GM23338 (cell line): Measurements from ENCODE around the gene CTAGE1. TPM values are rescaled to one million over a fixed set of nuclear protein-coding genes. Genes with fewer than 3 reads are reported as not detected.

Experiments used
- ATAC-seq: fragments of 200-7000 bp; cut with Tn5 transposase; 3 replicates; pipeline ENCODE4 v1.9.1; 2020
- DNase-seq: peaks from one replicate; pipeline ENCODE4 v3.0.0-alpha.2; 2015; ENCODE audit warnings: low spot score
- H2AFZ ChIP-seq: fragments of 200-600 bp; sonication (generic); 2 replicates; pipeline ENCODE4 v1.8.0; 2016; ENCODE audit warnings: antibody characterized with exemption, mild to moderate bottlenecking, moderate library complexity
- H3F3A ChIP-seq: fragments of 200-600 bp; sonication (generic); replicated peaks from 2 replicates; pipeline ENCODE4 v1.8.0; 2017; ENCODE audit warnings: antibody characterized with exemption, mixed run types, low read depth
- H3K27ac ChIP-seq: fragments of 200-600 bp; sonication (generic); 2 replicates; pipeline ENCODE4 v1.6.1; 2016; ENCODE audit warnings: low read depth
- H3K27me3 ChIP-seq: fragments of 200-600 bp; sonication (generic); 2 replicates; pipeline ENCODE4 v1.8.0; 2016; ENCODE audit warnings: mild to moderate bottlenecking, mixed run types, moderate library complexity; ENCODE audit not compliant: insufficient read depth
- H3K36me3 ChIP-seq: fragments of 200-600 bp; sonication (generic); 2 replicates; pipeline ENCODE4 v1.8.0; 2016; ENCODE audit warnings: mild to moderate bottlenecking; ENCODE audit not compliant: insufficient read depth
- H3K4me1 ChIP-seq: fragments of 200-600 bp; sonication (generic); 2 replicates; pipeline ENCODE4 v1.8.0; 2016; ENCODE audit warnings: mild to moderate bottlenecking, moderate library complexity; ENCODE audit not compliant: insufficient read depth
- H3K4me2 ChIP-seq: fragments of 200-600 bp; sonication (generic); 2 replicates; pipeline ENCODE4 v1.7.1; 2017; ENCODE audit warnings: mixed run types
- H3K4me3 ChIP-seq: fragments of 200-600 bp; sonication (generic); 2 replicates; pipeline ENCODE4 v1.6.1; 2016; ENCODE audit warnings: mixed run types
- H3K79me2 ChIP-seq: fragments of 200-600 bp; sonication (generic); replicated peaks from 2 replicates; pipeline ENCODE4 v1.8.0; 2017; ENCODE audit warnings: mild to moderate bottlenecking; ENCODE audit not compliant: insufficient read depth
- H3K9me2 ChIP-seq: fragments of 200-600 bp; sonication (generic); 2 replicates; pipeline ENCODE4 v1.8.0; 2017; ENCODE audit not compliant: insufficient read depth
- H4K20me1 ChIP-seq: fragments of 200-600 bp; sonication (generic); replicated peaks from 2 replicates; pipeline ENCODE4 v1.8.0; 2017; ENCODE audit warnings: mild to moderate bottlenecking; ENCODE audit not compliant: insufficient read depth
- H3K27ac Mint-ChIP-seq: 2 replicates; pipeline ENCODE4 v1.8.0; 2020; ENCODE audit warnings: inconsistent platforms, mild to moderate bottlenecking, moderate library complexity, mixed read lengths
- H3K27me3 Mint-ChIP-seq: 3 replicates; pipeline ENCODE4 v1.8.0; 2022; ENCODE audit warnings: low read depth, mild to moderate bottlenecking, moderate library complexity, mixed read lengths, inconsistent platforms; ENCODE audit not compliant: insufficient read depth, poor library complexity
- H3K36me3 Mint-ChIP-seq: 3 replicates; pipeline ENCODE4 v1.8.0; 2021; ENCODE audit warnings: low read depth, mild to moderate bottlenecking, inconsistent platforms, moderate library complexity, mixed read lengths
- H3K4me1 Mint-ChIP-seq: 3 replicates; pipeline ENCODE4 v1.8.0; 2020; ENCODE audit warnings: mild to moderate bottlenecking, inconsistent platforms, mixed read lengths
- H3K4me3 Mint-ChIP-seq: 3 replicates; pipeline ENCODE4 v1.8.0; 2021; ENCODE audit warnings: moderate library complexity, mild to moderate bottlenecking, inconsistent platforms, mixed read lengths
- H3K9me3 Mint-ChIP-seq: 3 replicates; pipeline ENCODE4 v1.8.0; 2020; ENCODE audit warnings: moderate library complexity, mild to moderate bottlenecking, inconsistent platforms, mixed read lengths
- CREB1 ChIP-seq: fragments of 250-450 bp; sonication (Bioruptor Pico); IDR thresholded peaks from 2 replicates; pipeline ENCODE4 v1.5.0; 2020; ENCODE audit warnings: low read depth, mild to moderate bottlenecking, moderate library complexity
- EZH2 ChIP-seq: fragments of 200-600 bp; sonication (generic); IDR thresholded peaks from one replicate; pipeline ENCODE4 v1.8.0; 2017; ENCODE audit warnings: antibody characterized with exemption, mild to moderate bottlenecking, low read depth; ENCODE audit not compliant: unreplicated experiment
- EZH2phosphoT487 ChIP-seq: fragments of 200-600 bp; sonication (generic); IDR thresholded peaks from one replicate; pipeline ENCODE4 v1.8.1; 2018; ENCODE audit warnings: antibody characterized with exemption; ENCODE audit not compliant: unreplicated experiment
- NANOG ChIP-seq: IDR thresholded peaks from 2 replicates; pipeline ENCODE4 v1.6.1; 2016; ENCODE audit warnings: antibody characterized with exemption, borderline replicate concordance
- STAT1 ChIP-seq: IDR thresholded peaks from one replicate; pipeline ENCODE4 v1.6.1; 2016; ENCODE audit warnings: antibody characterized with exemption; ENCODE audit not compliant: unreplicated experiment
- ZNF114 ChIP-seq: fragments of 250-450 bp; sonication (Bioruptor Pico); IDR thresholded peaks from 2 replicates; pipeline ENCODE4 v1.5.0; 2020; ENCODE audit warnings: mild to moderate bottlenecking, moderate library complexity
- ZNF331 ChIP-seq: fragments of 250-450 bp; sonication (Bioruptor Pico); IDR thresholded peaks from 2 replicates; pipeline ENCODE4 v1.5.0; 2020; ENCODE audit warnings: low read depth, mild to moderate bottlenecking, moderate library complexity
- ZNF462 ChIP-seq: fragments of 250-450 bp; sonication (Bioruptor Pico); IDR thresholded peaks from 2 replicates; pipeline ENCODE4 v1.5.0; 2020; ENCODE audit warnings: mild to moderate bottlenecking, moderate library complexity
- polyA plus RNA-seq: library from polyadenylated mRNA; unstranded; fragments of >200 nt; fragmentation: Nextera tagmentation; extraction: Ambion mirVana; gene quantifications from 2 replicates; pipeline ENCODE4 v1.2.1, GENCODE V29; 2016
- total RNA-seq: library from RNA; depleted of rRNA; stranded (reverse); fragments of >200 nt; shearing (Covaris generic); gene quantifications from 2 replicates; pipeline ENCODE4 v1.2.3, GENCODE V29; 2014
- TF ChIP-seq, protein P1 (sequence below), 2 experiments: fragments of 200-600 bp in 1 of 2; sonication (generic) in 1 of 2; conservative IDR thresholded peaks; 2 replicates each; pipeline versions ENCODE4 v1.5.1 to v1.6.1; 2016 to 2017; ENCODE audit warnings: antibody characterized with exemption in 2 of 2, low read depth in 2 of 2, mild to moderate bottlenecking in 2 of 2, moderate library complexity in 1 of 2
- TF ChIP-seq, protein P2 (sequence below): IDR thresholded peaks from 2 replicates; pipeline ENCODE4 v1.6.1; 2016; ENCODE audit warnings: antibody characterized with exemption

CTAGE1 gene
- total and polyA plus RNA-seq, 2 experiments from 2014 or later, result 0.03 to 0.06 TPM

- H3K4me1 ChIP-seq, result no peaks in the 10 kb centered on the region
- no peak overlapping the region for H3K4me3 ChIP-seq
- 0 out of 2 replicates have a peak, but pooled peaks cover 4% of the 10 kb centered on the region for H3K27me3 ChIP-seq
- Mint-ChIP-seq H3K36me3 (no peaks in the 10 kb centered on the region), H3K4me1 (no peaks in the 10 kb centered on the region), H3K4me3 (no peak overlapping the region), H3K27ac (no peak overlapping the region), H3K9me3 (no peaks in the 10 kb centered on the region), H3K27me3 (peaks cover 3% of the 10 kb centered on the region)
- no peak overlapping the region for H3K4me2 ChIP-seq
- no peak overlapping the region for H2AFZ ChIP-seq
- DNase-seq (no peak), ATAC-seq (no peak)
- H3F3A ChIP-seq, result no peaks in the 10 kb centered on the region
- H3K36me3 ChIP-seq, result no peaks in the 10 kb centered on the region
- no peak overlapping the region for H3K27ac ChIP-seq
- no peaks in the 10 kb centered on the region for H4K20me1 ChIP-seq
- H3K79me2 ChIP-seq, result no peaks in the 10 kb centered on the region
- TF ChIP-seq, protein P1, sequence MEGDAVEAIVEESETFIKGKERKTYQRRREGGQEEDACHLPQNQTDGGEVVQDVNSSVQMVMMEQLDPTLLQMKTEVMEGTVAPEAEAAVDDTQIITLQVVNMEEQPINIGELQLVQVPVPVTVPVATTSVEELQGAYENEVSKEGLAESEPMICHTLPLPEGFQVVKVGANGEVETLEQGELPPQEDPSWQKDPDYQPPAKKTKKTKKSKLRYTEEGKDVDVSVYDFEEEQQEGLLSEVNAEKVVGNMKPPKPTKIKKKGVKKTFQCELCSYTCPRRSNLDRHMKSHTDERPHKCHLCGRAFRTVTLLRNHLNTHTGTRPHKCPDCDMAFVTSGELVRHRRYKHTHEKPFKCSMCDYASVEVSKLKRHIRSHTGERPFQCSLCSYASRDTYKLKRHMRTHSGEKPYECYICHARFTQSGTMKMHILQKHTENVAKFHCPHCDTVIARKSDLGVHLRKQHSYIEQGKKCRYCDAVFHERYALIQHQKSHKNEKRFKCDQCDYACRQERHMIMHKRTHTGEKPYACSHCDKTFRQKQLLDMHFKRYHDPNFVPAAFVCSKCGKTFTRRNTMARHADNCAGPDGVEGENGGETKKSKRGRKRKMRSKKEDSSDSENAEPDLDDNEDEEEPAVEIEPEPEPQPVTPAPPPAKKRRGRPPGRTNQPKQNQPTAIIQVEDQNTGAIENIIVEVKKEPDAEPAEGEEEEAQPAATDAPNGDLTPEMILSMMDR (conservative IDR thresholded peaks at IDR 0.05; ENCODE audit: low read depth in 2 of 2), result no peak
- TF ChIP-seq NANOG (no peak), EZH2 (no peak), ZNF331 (no peak), ZNF462 (CRISPR knock-in tag) (no peak), STAT1 (no peak), ZNF114 (no peak), CREB1 (CRISPR knock-in tag) (no peak), EZH2phosphoT487 (no peak)
- TF ChIP-seq, protein P2, sequence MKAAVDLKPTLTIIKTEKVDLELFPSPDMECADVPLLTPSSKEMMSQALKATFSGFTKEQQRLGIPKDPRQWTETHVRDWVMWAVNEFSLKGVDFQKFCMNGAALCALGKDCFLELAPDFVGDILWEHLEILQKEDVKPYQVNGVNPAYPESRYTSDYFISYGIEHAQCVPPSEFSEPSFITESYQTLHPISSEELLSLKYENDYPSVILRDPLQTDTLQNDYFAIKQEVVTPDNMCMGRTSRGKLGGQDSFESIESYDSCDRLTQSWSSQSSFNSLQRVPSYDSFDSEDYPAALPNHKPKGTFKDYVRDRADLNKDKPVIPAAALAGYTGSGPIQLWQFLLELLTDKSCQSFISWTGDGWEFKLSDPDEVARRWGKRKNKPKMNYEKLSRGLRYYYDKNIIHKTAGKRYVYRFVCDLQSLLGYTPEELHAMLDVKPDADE, result no peak
- no peaks in the 10 kb centered on the region for H3K9me2 ChIP-seq
Observed at GRCh38 chr18:22412176-22412911, 5.4 kb downstream of the CTAGE1 start.
